Liver (tissue), 9 donors: ENCODE results near the gene AK5. TPM values are rescaled to one million over a fixed set of nuclear protein-coding genes. Genes with fewer than 3 reads are reported as not detected.

Experiments
- DNase-seq: peaks from one replicate; pipeline ENCODE4 v3.0.0-alpha.2; 2017; ENCODE audit warnings: low spot score
- H3K27ac ChIP-seq, 2 donors: one replicate each; pipeline ENCODE4 v1.7.0; 2013; ENCODE audit warnings: inconsistent platforms in 2 of 2, low read length in 2 of 2, control low read depth in 1 of 2, low read depth in 1 of 2, mild to moderate bottlenecking in 1 of 2
- H3K27me3 ChIP-seq, 4 donors: one replicate each; pipeline versions ENCODE4 v1.6.1 to v1.7.0; 2013; ENCODE audit warnings: low read length in 3 of 4, inconsistent platforms in 1 of 4, mild to moderate bottlenecking in 1 of 4, moderate library complexity in 1 of 4; ENCODE audit not compliant: control insufficient read depth in 4 of 4, insufficient read depth in 4 of 4
- H3K36me3 ChIP-seq, 4 donors: one replicate each; pipeline versions ENCODE4 v1.6.1 to v1.7.0; 2013; ENCODE audit warnings: low read length in 3 of 4, mild to moderate bottlenecking in 3 of 4, low read depth in 1 of 4, moderate library complexity in 1 of 4; ENCODE audit not compliant: control insufficient read depth in 4 of 4, insufficient read depth in 3 of 4
- H3K4me1 ChIP-seq, 4 donors: one replicate each; pipeline versions ENCODE4 v1.6.1 to v1.7.0; 2013; ENCODE audit warnings: low read length in 3 of 4, mild to moderate bottlenecking in 3 of 4, moderate library complexity in 1 of 4; ENCODE audit not compliant: control insufficient read depth in 4 of 4, insufficient read depth in 4 of 4
- H3K4me3 ChIP-seq, 3 donors: one replicate each; pipeline versions ENCODE4 v1.6.1 to v1.7.0; 2013; ENCODE audit warnings: low read length in 3 of 3, control low read depth in 1 of 3, low read depth in 1 of 3, mild to moderate bottlenecking in 1 of 3
- H3K9ac ChIP-seq, 2 donors: one replicate each; pipeline ENCODE4 v1.7.0; 2013; ENCODE audit warnings: low read length in 2 of 2, mild to moderate bottlenecking in 2 of 2, moderate library complexity in 2 of 2, control low read depth in 1 of 2, low read depth in 1 of 2
- H3K9me3 ChIP-seq, 4 donors: one replicate each; pipeline versions ENCODE4 v1.6.1 to v1.7.0; 2013; ENCODE audit warnings: low read length in 3 of 4; ENCODE audit not compliant: control insufficient read depth in 4 of 4
- CTCF ChIP-seq: fragments of 150-350 bp; IDR thresholded peaks from 2 replicates; pipeline ENCODE4 v1.5.1; 2017; ENCODE audit warnings: improper control_type of control experiment, low read depth, low read length; ENCODE audit not compliant: missing input control
- GABPA ChIP-seq, 2 donors: IDR thresholded peaks in 1 of 2; conservative IDR thresholded peaks in 1 of 2; 2 replicates each; pipeline ENCODE4 v1.6.1; 2016; ENCODE audit warnings: antibody characterized with exemption in 2 of 2, mild to moderate bottlenecking in 1 of 2, moderate library complexity in 1 of 2
- HNF4A ChIP-seq, 2 donors: conservative IDR thresholded peaks; 2 replicates each; pipeline ENCODE4 v1.6.1; 2016; ENCODE audit warnings: antibody characterized with exemption in 2 of 2, mild to moderate bottlenecking in 2 of 2
- HNF4G ChIP-seq: IDR thresholded peaks from 2 replicates; pipeline ENCODE4 v1.6.1; 2016; ENCODE audit warnings: antibody characterized with exemption
- MAX ChIP-seq: IDR thresholded peaks from 2 replicates; pipeline ENCODE4 v1.6.1; 2016; ENCODE audit warnings: antibody characterized with exemption
- RXRA ChIP-seq, 2 donors: IDR thresholded peaks; 2 replicates each; pipeline ENCODE4 v1.6.1; 2017 to 2018; ENCODE audit warnings: antibody characterized with exemption in 2 of 2, mild to moderate bottlenecking in 1 of 2
- SP1 ChIP-seq: IDR thresholded peaks from 2 replicates; pipeline ENCODE4 v1.6.1; 2018; ENCODE audit warnings: antibody characterized with exemption, mild to moderate bottlenecking
- ZBTB33 ChIP-seq: IDR thresholded peaks from 2 replicates; pipeline ENCODE4 v1.6.1; 2016; ENCODE audit warnings: antibody characterized with exemption
- WGBS: extraction: QIAGEN DNeasy Blood & Tissue Kit; methylation state at CpG from one replicate; pipeline ENCODE4 v1.1.7; 2013; 5-methylcytosine and 5-hydroxymethylcytosine counted together
- polyA plus RNA-seq, 2 donors: library from polyadenylated mRNA; stranded (reverse) in 1 of 2; unstranded in 1 of 2; fragments of 200-250 nt in 1 of 2; fragments of >200 nt in 1 of 2; fragmentation: Nextera tagmentation in 1 of 2; extraction: Ambion mirVana in 1 of 2; gene quantifications; one replicate each; pipeline versions ENCODE4 v1.2.1 to v1.2.3, GENCODE V29; 2013 to 2015
- total RNA-seq, 2 donors: library from RNA; depleted of rRNA; stranded (reverse); fragments of >200 nt; gene quantifications; one replicate each; pipeline ENCODE4 v1.2.3, GENCODE V29; 2014
- donor health status: healthy.
- donor health status: healthy.
- donor health status: healthy.
- donor health status: healthy.
- donor health status: healthy.

AK5 gene
- total and polyA plus RNA-seq, 4 donors, result 0.12 to 0.33 (median 0.23) TPM

- H3K4me3 ChIP-seq, result no peak overlapping the region
- no peak overlapping the region for H3K9ac ChIP-seq
- no peak for DNase-seq
- TF ChIP-seq ZBTB33, result no peak
- TF ChIP-seq SP1, result no peak
- no peak for TF ChIP-seq HNF4G
- peaks cover 0 to 18% (median 7%) of the 10 kb centered on the region in 4 donors for H3K4me1 ChIP-seq
- H3K36me3 ChIP-seq, result peaks cover 0 to 21% (median 10%) of the 10 kb centered on the region in 4 donors
- 92% methylated on average over 2 of the region's 2 CpGs for WGBS
- no peaks in the 10 kb centered on the region for H3K9me3 ChIP-seq
- no peak overlapping the region for H3K27ac ChIP-seq
- no peaks in the 10 kb centered on the region for H3K27me3 ChIP-seq
These were observed 303.1 kb downstream of the AK5 start for GRCh38 chr1:77584884-77585283.

DNA sequence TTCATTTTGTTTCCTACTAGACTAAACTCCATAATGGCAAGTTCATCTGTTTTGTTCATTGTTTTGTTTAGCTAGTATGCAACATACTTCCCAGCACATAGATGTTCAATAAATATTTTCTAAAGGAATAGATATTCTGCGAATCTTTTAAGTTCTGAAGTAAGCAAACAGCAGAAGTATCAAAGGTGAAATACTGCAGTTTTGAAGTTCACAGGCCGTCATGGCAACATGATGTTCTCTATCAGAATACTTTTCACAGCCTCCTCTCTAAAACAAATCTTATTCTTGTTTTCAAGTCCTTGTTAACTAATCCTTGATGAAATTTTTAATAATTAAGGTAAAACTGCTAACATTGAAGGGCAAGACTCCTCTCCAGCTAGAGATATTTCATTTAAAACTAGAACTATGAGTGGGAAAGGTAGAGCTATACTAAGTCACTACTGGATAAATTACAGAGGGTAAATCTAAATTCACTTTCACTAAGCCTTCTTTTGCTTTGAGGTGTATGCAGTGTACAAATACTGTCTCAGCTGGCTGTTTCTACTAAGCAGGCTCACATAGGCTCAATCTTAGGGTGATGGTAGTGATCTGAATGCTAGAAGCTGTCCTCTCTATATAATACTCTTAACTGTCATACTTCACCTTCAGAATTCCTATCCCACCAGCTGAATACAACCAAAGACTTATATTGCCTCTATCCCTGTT lies 303.9 kb downstream of the AK5 start:
- H3K36me3 ChIP-seq, result peaks cover 0 to 12% (median 8%) of the 10 kb centered on the region in 4 donors
- TF ChIP-seq HNF4A (conservative IDR thresholded peaks at IDR 0.05) (peak in 1 of 2 donors; percentile 31), SP1 (no peak)
- H3K27me3 ChIP-seq, result no peaks in the 10 kb centered on the region
- H3K9me3 ChIP-seq, result no peaks in the 10 kb centered on the region
- WGBS, result 42% methylated on average over 2 of the region's 2 CpGs
- peaks cover 0 to 18% (median 7%) of the 10 kb centered on the region in 4 donors for H3K4me1 ChIP-seq
- DNase-seq, result no peak
- H3K9ac ChIP-seq, result no peak overlapping the region
- no peak overlapping the region for H3K27ac ChIP-seq
- no peak overlapping the region for H3K4me3 ChIP-seq

DNA sequence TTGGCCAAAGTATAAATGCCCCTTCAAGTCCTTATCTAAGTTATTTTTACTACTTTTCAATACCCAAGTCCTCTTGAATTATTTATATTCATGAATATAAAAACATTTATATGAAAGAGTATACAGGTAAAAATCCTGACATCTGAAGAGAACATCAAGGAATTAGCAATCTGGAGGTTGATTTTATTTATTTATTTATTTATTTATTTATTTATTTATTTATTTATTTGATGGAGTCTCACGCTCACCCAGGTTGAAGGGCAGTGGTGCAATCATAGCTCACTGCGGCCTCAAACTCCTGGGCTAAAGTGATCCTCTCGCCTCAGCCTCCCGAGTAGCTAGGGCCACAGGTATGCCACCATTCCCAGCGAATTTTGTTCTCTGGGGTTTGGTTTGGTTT lies 307.4 kb downstream of the AK5 start:
- peaks cover 0 to 3% (median 0%) of the 10 kb centered on the region in 4 donors for H3K36me3 ChIP-seq
- 98% methylated on average over 5 of the region's 5 CpGs for WGBS
- no peak for TF ChIP-seq RXRA (IDR thresholded peaks at IDR 0.05)
- no peak for TF ChIP-seq MAX
- TF ChIP-seq SP1, result no peak
- no peak for TF ChIP-seq GABPA (IDR thresholded peaks at IDR 0.05 in 1 of 2, conservative IDR thresholded peaks at IDR 0.05 in 1 of 2)
- TF ChIP-seq CTCF, result no peak

More for the DNA sequence above, 307.4 kb downstream of the AK5 start:
- Histone ChIP-seq H3K27me3 (no peaks in the 10 kb centered on the region), H3K9ac (no peak overlapping the region), H3K27ac (no peak overlapping the region), H3K4me1 (peaks cover 0 to 18% (median 7%) of the 10 kb centered on the region in 4 donors), H3K9me3 (no peaks in the 10 kb centered on the region), H3K4me3 (no peak overlapping the region)
- DNase-seq, result no peak
